ENCODE results near the gene OR6C75. TPM values are rescaled to one million over a fixed set of nuclear protein-coding genes. Genes with fewer than 3 reads are reported as not detected.

OR6C75 gene
- total RNA-seq, 1 donor from 2014 or later = not detected

Other genes with a start within 250 kb of the OR6C75 start
- gene OR9K2, start 236.6 kb upstream of the OR6C75 start, total RNA-seq = not detected
- not detected for gene OR10A7, start 141.9 kb upstream of the OR6C75 start, total RNA-seq
- not detected for gene OR6C74, start 118.4 kb upstream of the OR6C75 start, total RNA-seq
- gene OR6C6, start 66.4 kb upstream of the OR6C75 start, total RNA-seq = not detected
- gene OR6C1, start 48.6 kb upstream of the OR6C75 start, total RNA-seq = not detected
- not detected for gene OR6C3, start 32.2 kb upstream of the OR6C75 start, total RNA-seq
- gene OR6C65, start 37.6 kb downstream of the OR6C75 start, total RNA-seq = not detected
- not detected for gene OR6C76, start 63.3 kb downstream of the OR6C75 start, total RNA-seq
- gene OR6C2, start 81.1 kb downstream of the OR6C75 start, total RNA-seq = not detected
- gene OR6C70, start 107.2 kb downstream of the OR6C75 start, total RNA-seq = not detected
- not detected for gene OR6C68, start 129.4 kb downstream of the OR6C75 start, total RNA-seq
- not detected for gene OR6C4, start 186.6 kb downstream of the OR6C75 start, total RNA-seq
- not detected for gene OR2AP1, start 209.5 kb downstream of the OR6C75 start, total RNA-seq

Measured in mesenteric fat pad (tissue), 1 donor.